Measurements from ENCODE around the gene KANTR. TPM values are rescaled to one million over a fixed set of nuclear protein-coding genes. Genes with fewer than 3 reads are reported as not detected.
"Not testable (repeated sequence)": the region's sequence is repeated elsewhere in the genome, so short reads cannot be mapped to it uniquely, and the experiment has no call there.

KANTR gene
- total RNA-seq, 1 donor from 2014 or later = 12.0 TPM

DNA sequence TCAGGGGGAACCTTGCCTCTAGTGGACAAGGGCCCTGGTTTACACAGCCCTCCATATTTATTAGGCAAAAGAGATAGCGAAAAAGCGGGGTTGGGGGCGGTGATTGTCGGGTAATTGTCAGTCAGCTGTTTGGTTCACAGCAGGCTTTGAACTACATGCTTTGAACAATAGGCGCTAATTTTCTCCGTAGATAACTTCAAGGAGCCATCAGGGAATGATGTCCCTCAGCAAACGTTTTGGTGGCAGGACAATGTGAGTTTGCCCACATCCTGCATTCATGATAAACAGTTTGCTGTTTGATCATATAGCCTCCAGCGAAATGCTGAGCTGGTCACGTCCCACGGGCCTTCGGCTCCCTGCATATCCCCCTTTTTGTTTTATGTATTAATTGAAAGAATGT is 65.2 kb downstream of the KANTR start:
- H3K27ac ChIP-seq (ENCODE audit: low read depth, low read length) = no peak overlapping the region
- H3K9me3 ChIP-seq (ENCODE audit: control insufficient read depth in 3 of 3, low read length in 3 of 3) = no peaks in the 10 kb centered on the region

DNA sequence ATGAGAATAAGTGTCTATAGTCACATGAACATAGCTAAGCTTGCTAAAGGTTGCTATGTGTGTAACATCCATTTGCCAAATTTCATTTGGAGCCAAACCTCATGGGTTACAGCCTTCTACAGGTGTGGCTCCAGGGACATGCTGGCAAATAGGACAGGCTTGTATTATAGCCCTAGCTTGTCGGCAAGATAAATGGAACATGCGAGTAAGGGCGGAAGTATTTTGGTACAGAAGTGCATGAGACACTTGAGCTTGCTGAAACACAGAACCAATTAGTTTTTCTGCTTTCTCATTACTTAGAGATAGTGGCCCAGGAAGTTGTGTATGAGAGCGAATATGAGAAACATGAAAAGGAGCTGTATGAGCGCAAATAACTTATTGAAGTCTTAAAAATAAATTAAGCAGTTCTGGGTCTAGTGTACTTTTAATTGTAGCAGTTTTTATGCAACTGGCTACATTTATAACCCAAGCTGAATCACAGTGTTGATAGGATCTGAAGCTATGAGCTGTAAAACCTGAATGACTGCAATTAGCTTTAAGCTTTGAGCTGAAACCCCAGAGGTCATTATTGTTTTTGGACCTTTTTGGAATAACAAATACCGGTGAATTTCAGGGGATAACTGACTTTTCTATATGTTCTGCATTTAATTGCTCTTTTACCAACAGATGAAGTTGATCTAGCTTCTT is 66.5 kb downstream of the KANTR start:
- no peaks in the 10 kb centered on the region for H3K27me3 ChIP-seq (ENCODE audit: control insufficient read depth in 3 of 3, insufficient read depth in 3 of 3, low read length in 3 of 3)
- H3K9me3 ChIP-seq (ENCODE audit: control insufficient read depth in 3 of 3, low read length in 3 of 3) = no peaks in the 10 kb centered on the region
- no peak overlapping the region for H3K4me3 ChIP-seq (ENCODE audit: low read length in 3 of 3)
- peak overlapping the region; percentile 44 for H3K27ac ChIP-seq (ENCODE audit: low read depth, low read length)
- peak overlapping the region in 1 of 3 donors; percentile 8 for H3K9ac ChIP-seq (ENCODE audit: low read depth in 1 of 3, low read length in 3 of 3)
- peaks cover 0 to 3% (median 0%) of the 10 kb centered on the region in 3 donors for H3K36me3 ChIP-seq (ENCODE audit: control insufficient read depth in 3 of 3, insufficient read depth in 3 of 3, low read length in 3 of 3)
- H3K4me1 ChIP-seq (ENCODE audit: control insufficient read depth in 3 of 3, insufficient read depth in 3 of 3, low read length in 3 of 3) = peaks cover 0 to 6% (median 2%) of the 10 kb centered on the region in 3 donors

More for the DNA sequence above, 65.2 kb downstream of the KANTR start:
- no peak overlapping the region for H3K9ac ChIP-seq (ENCODE audit: low read depth in 1 of 3, low read length in 3 of 3)
- H3K36me3 ChIP-seq (ENCODE audit: control insufficient read depth in 3 of 3, insufficient read depth in 3 of 3, low read length in 3 of 3) = peaks cover 0 to 3% (median 0%) of the 10 kb centered on the region in 3 donors
- H3K27me3 ChIP-seq (ENCODE audit: control insufficient read depth in 3 of 3, insufficient read depth in 3 of 3, low read length in 3 of 3) = no peaks in the 10 kb centered on the region
- H3K4me1 ChIP-seq (ENCODE audit: control insufficient read depth in 3 of 3, insufficient read depth in 3 of 3, low read length in 3 of 3) = peaks cover 0 to 6% (median 1%) of the 10 kb centered on the region in 3 donors
- H3K4me3 ChIP-seq (ENCODE audit: low read length in 3 of 3) = no peak overlapping the region

- Histone ChIP-seq H3K36me3 (ENCODE audit: control insufficient read depth in 3 of 3, insufficient read depth in 3 of 3, low read length in 3 of 3) (peaks cover 0 to 3% (median 0%) of the 10 kb centered on the region in 3 donors), H3K27ac (ENCODE audit: low read depth, low read length) (no peak overlapping the region)
Measured at GRCh38 chrX:53163436-53163835, 69.5 kb downstream of the KANTR start.

DNA sequence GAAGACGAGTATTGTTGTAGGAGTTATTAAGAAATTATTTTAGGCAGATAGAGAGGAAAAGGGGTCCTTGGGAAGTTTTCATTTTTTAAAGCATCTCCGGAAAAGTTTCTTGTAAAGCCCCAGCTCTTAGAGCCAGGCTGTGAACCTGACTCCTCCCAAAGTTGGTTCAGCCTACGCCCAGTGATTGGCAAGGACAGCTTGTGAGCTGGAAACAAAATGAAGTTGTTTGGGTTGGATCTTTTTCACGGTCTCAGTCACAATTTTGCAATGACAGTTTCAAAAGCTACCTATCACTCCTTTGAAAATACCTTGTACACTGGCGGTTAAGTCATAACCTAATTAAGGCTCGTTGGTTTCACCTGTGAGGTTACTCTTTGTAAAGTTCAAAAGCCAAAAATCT is 70.6 kb downstream of the KANTR start:
- not testable (repeated sequence) for H3K36me3 ChIP-seq (ENCODE audit: control insufficient read depth in 3 of 3, insufficient read depth in 3 of 3, low read length in 3 of 3); H3K9me3 ChIP-seq (ENCODE audit: control insufficient read depth in 3 of 3, low read length in 3 of 3); H3K27me3 ChIP-seq (ENCODE audit: control insufficient read depth in 3 of 3, insufficient read depth in 3 of 3, low read length in 3 of 3); H3K4me1 ChIP-seq (ENCODE audit: control insufficient read depth in 3 of 3, insufficient read depth in 3 of 3, low read length in 3 of 3); H3K4me3 ChIP-seq (ENCODE audit: low read length in 3 of 3)
- Histone ChIP-seq H3K27ac (ENCODE audit: low read depth, low read length) (peak overlapping the region; percentile 47), H3K9ac (ENCODE audit: low read depth in 1 of 3, low read length in 3 of 3) (peak overlapping the region in 1 of 3 donors; percentile 62)

More at GRCh38 chrX:53163436-53163835, 69.5 kb downstream of the KANTR start:
- Histone ChIP-seq H3K9ac (ENCODE audit: low read depth in 1 of 3, low read length in 3 of 3) (no peak overlapping the region), H3K4me1 (ENCODE audit: control insufficient read depth in 3 of 3, insufficient read depth in 3 of 3, low read length in 3 of 3) (peaks cover 2 to 4% (median 2%) of the 10 kb centered on the region in 3 donors), H3K4me3 (ENCODE audit: low read length in 3 of 3) (no peak overlapping the region), H3K27me3 (ENCODE audit: control insufficient read depth in 3 of 3, insufficient read depth in 3 of 3, low read length in 3 of 3) (no peaks in the 10 kb centered on the region), H3K9me3 (ENCODE audit: control insufficient read depth in 3 of 3, low read length in 3 of 3) (no peaks in the 10 kb centered on the region)

- Histone ChIP-seq H3K27me3 (ENCODE audit: control insufficient read depth in 3 of 3, insufficient read depth in 3 of 3, low read length in 3 of 3) (no peaks in the 10 kb centered on the region), H3K9ac (ENCODE audit: low read depth in 1 of 3, low read length in 3 of 3) (no peak overlapping the region), H3K4me1 (ENCODE audit: control insufficient read depth in 3 of 3, insufficient read depth in 3 of 3, low read length in 3 of 3) (peaks cover 0 to 2% (median 2%) of the 10 kb centered on the region in 3 donors), H3K4me3 (ENCODE audit: low read length in 3 of 3) (no peak overlapping the region), H3K27ac (ENCODE audit: low read depth, low read length) (no peak overlapping the region), H3K9me3 (ENCODE audit: control insufficient read depth in 3 of 3, low read length in 3 of 3) (no peaks in the 10 kb centered on the region), H3K36me3 (ENCODE audit: control insufficient read depth in 3 of 3, insufficient read depth in 3 of 3, low read length in 3 of 3) (no peaks in the 10 kb centered on the region)
Measured at GRCh38 chrX:53166103-53166502, 72.2 kb downstream of the KANTR start.

DNA sequence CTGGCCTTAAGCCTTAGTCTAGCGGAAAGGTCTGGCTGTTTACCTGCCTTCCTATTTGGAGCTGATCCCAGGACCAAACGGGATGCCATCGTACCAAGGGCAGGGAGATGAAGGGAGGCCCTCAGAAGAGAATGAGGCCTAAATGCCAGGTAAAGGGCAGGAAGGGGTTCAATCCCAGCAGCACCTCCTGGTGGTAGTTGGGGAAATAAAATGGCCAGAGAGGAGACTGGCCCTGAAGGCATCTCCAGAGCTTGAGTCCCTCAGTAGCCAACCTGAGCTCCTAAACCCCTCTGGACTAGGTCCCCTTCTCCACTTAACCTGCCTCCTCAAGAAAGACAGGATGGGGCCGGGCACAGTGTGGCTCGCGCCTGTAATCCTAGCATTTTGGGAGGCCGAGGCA is 77.4 kb downstream of the KANTR start:
- Histone ChIP-seq H3K4me1 (ENCODE audit: control insufficient read depth in 3 of 3, insufficient read depth in 3 of 3, low read length in 3 of 3) (no peaks in the 10 kb centered on the region), H3K9ac (ENCODE audit: low read depth in 1 of 3, low read length in 3 of 3) (no peak overlapping the region), H3K9me3 (ENCODE audit: control insufficient read depth in 3 of 3, low read length in 3 of 3) (no peaks in the 10 kb centered on the region), H3K4me3 (ENCODE audit: low read length in 3 of 3) (no peak overlapping the region), H3K27ac (ENCODE audit: low read depth, low read length) (no peak overlapping the region), H3K27me3 (ENCODE audit: control insufficient read depth in 3 of 3, insufficient read depth in 3 of 3, low read length in 3 of 3) (no peaks in the 10 kb centered on the region), H3K36me3 (ENCODE audit: control insufficient read depth in 3 of 3, insufficient read depth in 3 of 3, low read length in 3 of 3) (no peaks in the 10 kb centered on the region)

Small RNAs within 50 kb of the gene (small RNA-seq; reads per million reads assigned to genes)
- gene AL139396.1 = not detected
- not detected for gene AL591212.2

Other genes starting within 250 kb of the KANTR start
- gene XAGE3, start 226.1 kb upstream of the KANTR start, total RNA-seq = not detected
- gene FAM156B, start 196.8 kb upstream of the KANTR start, total RNA-seq = 21.9 TPM
- 3.7 TPM for gene FAM156A, start 135.6 kb upstream of the KANTR start, total RNA-seq
- gene GPR173, start 45.4 kb upstream of the KANTR start, total RNA-seq = 2.1 TPM
- 7.3 TPM for gene TSPYL2, start 11.8 kb upstream of the KANTR start, total RNA-seq
- 54.3 TPM for gene KDM5C, start 131.1 kb downstream of the KANTR start, total RNA-seq
- gene IQSEC2, start 187.4 kb downstream of the KANTR start, total RNA-seq = 3.1 TPM

Measured in skeletal muscle tissue (tissue), 5 donors.